ENCODE measurements around the gene PTPRG. TPM values are rescaled to one million over a fixed set of nuclear protein-coding genes. Genes with fewer than 3 reads are reported as not detected.

Gene PTPRG
- total and polyA plus RNA-seq, 2 experiments from 2014 or later: 24.4 to 131 TPM

DNA sequence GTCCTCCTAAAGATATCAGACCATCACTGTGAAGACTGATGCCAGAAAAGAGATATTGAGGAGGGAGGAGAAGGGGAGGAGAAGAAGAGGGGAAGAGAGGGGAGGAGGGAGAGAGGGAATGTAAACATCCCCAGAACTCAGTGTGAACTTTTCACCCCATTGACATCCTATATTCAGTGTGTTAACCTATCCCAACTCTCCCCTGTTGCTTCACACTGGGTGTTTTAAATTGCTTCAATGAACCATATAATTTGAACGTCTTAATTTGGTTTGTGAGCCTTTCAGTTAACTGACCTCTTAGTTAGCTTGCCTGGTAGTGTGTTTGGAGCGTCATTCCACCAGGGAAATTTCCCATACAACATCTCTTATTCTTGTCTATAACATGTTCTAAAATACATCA, 29.8 kb upstream of the PTPRG start:
- H4K20me1 ChIP-seq (replicated peaks; ENCODE audit: insufficient read depth): no peaks in the 10 kb centered on the region
- peaks cover 28% of the 10 kb centered on the region for H3K4me1 Mint-ChIP-seq
- no peak for TF ChIP-seq POLR2AphosphoS5 (IDR thresholded peaks at IDR 0.05; ENCODE audit: low read depth)
- no peak for TF ChIP-seq NANOG (IDR thresholded peaks at IDR 0.05; ENCODE audit: borderline replicate concordance)
- TF ChIP-seq, protein P1, sequence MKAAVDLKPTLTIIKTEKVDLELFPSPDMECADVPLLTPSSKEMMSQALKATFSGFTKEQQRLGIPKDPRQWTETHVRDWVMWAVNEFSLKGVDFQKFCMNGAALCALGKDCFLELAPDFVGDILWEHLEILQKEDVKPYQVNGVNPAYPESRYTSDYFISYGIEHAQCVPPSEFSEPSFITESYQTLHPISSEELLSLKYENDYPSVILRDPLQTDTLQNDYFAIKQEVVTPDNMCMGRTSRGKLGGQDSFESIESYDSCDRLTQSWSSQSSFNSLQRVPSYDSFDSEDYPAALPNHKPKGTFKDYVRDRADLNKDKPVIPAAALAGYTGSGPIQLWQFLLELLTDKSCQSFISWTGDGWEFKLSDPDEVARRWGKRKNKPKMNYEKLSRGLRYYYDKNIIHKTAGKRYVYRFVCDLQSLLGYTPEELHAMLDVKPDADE (IDR thresholded peaks at IDR 0.05): no peak
- TF ChIP-seq EZH2 (IDR thresholded peaks at IDR 0.05; ENCODE audit: low read depth, unreplicated experiment): no peak
- TF ChIP-seq, protein P2, sequence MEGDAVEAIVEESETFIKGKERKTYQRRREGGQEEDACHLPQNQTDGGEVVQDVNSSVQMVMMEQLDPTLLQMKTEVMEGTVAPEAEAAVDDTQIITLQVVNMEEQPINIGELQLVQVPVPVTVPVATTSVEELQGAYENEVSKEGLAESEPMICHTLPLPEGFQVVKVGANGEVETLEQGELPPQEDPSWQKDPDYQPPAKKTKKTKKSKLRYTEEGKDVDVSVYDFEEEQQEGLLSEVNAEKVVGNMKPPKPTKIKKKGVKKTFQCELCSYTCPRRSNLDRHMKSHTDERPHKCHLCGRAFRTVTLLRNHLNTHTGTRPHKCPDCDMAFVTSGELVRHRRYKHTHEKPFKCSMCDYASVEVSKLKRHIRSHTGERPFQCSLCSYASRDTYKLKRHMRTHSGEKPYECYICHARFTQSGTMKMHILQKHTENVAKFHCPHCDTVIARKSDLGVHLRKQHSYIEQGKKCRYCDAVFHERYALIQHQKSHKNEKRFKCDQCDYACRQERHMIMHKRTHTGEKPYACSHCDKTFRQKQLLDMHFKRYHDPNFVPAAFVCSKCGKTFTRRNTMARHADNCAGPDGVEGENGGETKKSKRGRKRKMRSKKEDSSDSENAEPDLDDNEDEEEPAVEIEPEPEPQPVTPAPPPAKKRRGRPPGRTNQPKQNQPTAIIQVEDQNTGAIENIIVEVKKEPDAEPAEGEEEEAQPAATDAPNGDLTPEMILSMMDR (conservative IDR thresholded peaks at IDR 0.05; ENCODE audit: low read depth in 2 of 2): no peak
- no peak for TF ChIP-seq STAT1 (IDR thresholded peaks at IDR 0.05; ENCODE audit: unreplicated experiment)
- TF ChIP-seq, protein P3, sequence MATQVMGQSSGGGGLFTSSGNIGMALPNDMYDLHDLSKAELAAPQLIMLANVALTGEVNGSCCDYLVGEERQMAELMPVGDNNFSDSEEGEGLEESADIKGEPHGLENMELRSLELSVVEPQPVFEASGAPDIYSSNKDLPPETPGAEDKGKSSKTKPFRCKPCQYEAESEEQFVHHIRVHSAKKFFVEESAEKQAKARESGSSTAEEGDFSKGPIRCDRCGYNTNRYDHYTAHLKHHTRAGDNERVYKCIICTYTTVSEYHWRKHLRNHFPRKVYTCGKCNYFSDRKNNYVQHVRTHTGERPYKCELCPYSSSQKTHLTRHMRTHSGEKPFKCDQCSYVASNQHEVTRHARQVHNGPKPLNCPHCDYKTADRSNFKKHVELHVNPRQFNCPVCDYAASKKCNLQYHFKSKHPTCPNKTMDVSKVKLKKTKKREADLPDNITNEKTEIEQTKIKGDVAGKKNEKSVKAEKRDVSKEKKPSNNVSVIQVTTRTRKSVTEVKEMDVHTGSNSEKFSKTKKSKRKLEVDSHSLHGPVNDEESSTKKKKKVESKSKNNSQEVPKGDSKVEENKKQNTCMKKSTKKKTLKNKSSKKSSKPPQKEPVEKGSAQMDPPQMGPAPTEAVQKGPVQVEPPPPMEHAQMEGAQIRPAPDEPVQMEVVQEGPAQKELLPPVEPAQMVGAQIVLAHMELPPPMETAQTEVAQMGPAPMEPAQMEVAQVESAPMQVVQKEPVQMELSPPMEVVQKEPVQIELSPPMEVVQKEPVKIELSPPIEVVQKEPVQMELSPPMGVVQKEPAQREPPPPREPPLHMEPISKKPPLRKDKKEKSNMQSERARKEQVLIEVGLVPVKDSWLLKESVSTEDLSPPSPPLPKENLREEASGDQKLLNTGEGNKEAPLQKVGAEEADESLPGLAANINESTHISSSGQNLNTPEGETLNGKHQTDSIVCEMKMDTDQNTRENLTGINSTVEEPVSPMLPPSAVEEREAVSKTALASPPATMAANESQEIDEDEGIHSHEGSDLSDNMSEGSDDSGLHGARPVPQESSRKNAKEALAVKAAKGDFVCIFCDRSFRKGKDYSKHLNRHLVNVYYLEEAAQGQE (IDR thresholded peaks at IDR 0.05; ENCODE audit: unreplicated experiment): no peak
- TF ChIP-seq, protein P4, sequence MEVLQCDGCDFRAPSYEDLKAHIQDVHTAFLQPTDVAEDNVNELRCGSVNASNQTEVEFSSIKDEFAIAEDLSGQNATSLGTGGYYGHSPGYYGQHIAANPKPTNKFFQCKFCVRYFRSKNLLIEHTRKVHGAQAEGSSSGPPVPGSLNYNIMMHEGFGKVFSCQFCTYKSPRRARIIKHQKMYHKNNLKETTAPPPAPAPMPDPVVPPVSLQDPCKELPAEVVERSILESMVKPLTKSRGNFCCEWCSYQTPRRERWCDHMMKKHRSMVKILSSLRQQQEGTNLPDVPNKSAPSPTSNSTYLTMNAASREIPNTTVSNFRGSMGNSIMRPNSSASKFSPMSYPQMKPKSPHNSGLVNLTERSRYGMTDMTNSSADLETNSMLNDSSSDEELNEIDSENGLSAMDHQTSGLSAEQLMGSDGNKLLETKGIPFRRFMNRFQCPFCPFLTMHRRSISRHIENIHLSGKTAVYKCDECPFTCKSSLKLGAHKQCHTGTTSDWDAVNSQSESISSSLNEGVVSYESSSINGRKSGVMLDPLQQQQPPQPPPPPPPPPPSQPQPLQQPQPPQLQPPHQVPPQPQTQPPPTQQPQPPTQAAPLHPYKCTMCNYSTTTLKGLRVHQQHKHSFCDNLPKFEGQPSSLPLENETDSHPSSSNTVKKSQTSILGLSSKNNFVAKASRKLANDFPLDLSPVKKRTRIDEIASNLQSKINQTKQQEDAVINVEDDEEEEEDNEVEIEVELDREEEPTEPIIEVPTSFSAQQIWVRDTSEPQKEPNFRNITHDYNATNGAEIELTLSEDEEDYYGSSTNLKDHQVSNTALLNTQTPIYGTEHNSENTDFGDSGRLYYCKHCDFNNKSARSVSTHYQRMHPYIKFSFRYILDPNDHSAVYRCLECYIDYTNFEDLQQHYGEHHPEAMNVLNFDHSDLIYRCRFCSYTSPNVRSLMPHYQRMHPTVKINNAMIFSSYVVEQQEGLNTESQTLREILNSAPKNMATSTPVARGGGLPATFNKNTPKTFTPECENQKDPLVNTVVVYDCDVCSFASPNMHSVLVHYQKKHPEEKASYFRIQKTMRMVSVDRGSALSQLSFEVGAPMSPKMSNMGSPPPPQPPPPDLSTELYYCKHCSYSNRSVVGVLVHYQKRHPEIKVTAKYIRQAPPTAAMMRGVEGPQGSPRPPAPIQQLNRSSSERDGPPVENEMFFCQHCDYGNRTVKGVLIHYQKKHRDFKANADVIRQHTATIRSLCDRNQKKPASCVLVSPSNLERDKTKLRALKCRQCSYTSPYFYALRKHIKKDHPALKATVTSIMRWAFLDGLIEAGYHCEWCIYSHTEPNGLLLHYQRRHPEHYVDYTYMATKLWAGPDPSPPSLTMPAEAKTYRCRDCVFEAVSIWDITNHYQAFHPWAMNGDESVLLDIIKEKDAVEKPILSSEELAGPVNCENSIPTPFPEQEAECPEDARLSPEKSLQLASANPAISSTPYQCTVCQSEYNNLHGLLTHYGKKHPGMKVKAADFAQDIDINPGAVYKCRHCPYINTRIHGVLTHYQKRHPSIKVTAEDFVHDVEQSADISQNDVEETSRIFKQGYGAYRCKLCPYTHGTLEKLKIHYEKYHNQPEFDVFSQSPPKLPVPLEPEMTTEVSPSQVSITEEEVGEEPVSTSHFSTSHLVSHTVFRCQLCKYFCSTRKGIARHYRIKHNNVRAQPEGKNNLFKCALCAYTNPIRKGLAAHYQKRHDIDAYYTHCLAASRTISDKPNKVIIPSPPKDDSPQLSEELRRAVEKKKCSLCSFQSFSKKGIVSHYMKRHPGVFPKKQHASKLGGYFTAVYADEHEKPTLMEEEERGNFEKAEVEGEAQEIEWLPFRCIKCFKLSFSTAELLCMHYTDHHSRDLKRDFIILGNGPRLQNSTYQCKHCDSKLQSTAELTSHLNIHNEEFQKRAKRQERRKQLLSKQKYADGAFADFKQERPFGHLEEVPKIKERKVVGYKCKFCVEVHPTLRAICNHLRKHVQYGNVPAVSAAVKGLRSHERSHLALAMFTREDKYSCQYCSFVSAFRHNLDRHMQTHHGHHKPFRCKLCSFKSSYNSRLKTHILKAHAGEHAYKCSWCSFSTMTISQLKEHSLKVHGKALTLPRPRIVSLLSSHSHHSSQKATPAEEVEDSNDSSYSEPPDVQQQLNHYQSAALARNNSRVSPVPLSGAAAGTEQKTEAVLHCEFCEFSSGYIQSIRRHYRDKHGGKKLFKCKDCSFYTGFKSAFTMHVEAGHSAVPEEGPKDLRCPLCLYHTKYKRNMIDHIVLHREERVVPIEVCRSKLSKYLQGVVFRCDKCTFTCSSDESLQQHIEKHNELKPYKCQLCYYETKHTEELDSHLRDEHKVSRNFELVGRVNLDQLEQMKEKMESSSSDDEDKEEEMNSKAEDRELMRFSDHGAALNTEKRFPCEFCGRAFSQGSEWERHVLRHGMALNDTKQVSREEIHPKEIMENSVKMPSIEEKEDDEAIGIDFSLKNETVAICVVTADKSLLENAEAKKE (CRISPR knock-in tag; IDR thresholded peaks at IDR 0.05): no peak
- no peaks in the 10 kb centered on the region for H3K9me3 Mint-ChIP-seq
- no peaks in the 10 kb centered on the region for H3K9me2 ChIP-seq (ENCODE audit: insufficient read depth)
- DNase-seq (ENCODE audit: low spot score) (no peak), ATAC-seq (peak; percentile 31; the same call in 2 of the 3 replicates)
- no peak overlapping the region for H3K4me2 ChIP-seq
- no peak overlapping the region for H3K4me3 Mint-ChIP-seq
- no peak overlapping the region for H3K27ac Mint-ChIP-seq
- no peak overlapping the region for H3K4me3 ChIP-seq
- peaks cover 1% of the 10 kb centered on the region for H3K27me3 Mint-ChIP-seq (ENCODE audit: insufficient read depth, low read depth, poor library complexity)
- H3K36me3 ChIP-seq (ENCODE audit: insufficient read depth): no peaks in the 10 kb centered on the region
- no peak overlapping the region for H3K27ac ChIP-seq (ENCODE audit: low read depth)
- H2AFZ ChIP-seq: no peak overlapping the region
- no peaks in the 10 kb centered on the region for H3K36me3 Mint-ChIP-seq (ENCODE audit: low read depth)
- peaks cover 5% of the 10 kb centered on the region for H3K4me1 ChIP-seq (ENCODE audit: insufficient read depth)
- H3K79me2 ChIP-seq (replicated peaks; ENCODE audit: insufficient read depth): no peaks in the 10 kb centered on the region
- H3K27me3 ChIP-seq (ENCODE audit: insufficient read depth): no peaks in the 10 kb centered on the region
- H3F3A ChIP-seq (replicated peaks; ENCODE audit: low read depth): no peaks in the 10 kb centered on the region

All from GM23338 (cell line).